K562 (cell line): ENCODE data around the gene CXCL9.

ENCODE experiments used
- IRF1 ChIP-seq: sonication (generic); formaldehyde crosslinking; IDR thresholded peaks from 2 replicates; pipeline ENCODE4 v1.8.0; 2022; ENCODE audit warnings: missing genetic modification reagents, mild to moderate bottlenecking, borderline replicate concordance
- JUNB ChIP-seq: fragments of 450-650 bp; formaldehyde crosslinking; conservative IDR thresholded peaks from 2 replicates; pipeline ENCODE4 v1.4.0; 2020; ENCODE audit warnings: mild to moderate bottlenecking
- MTA3 ChIP-seq: fragments of 450-650 bp; formaldehyde crosslinking; IDR thresholded peaks from 2 replicates; pipeline ENCODE4 v1.6.1; 2017; ENCODE audit warnings: mild to moderate bottlenecking, borderline replicate concordance
- POLR2A ChIP-seq: fragments of 450-650 bp; conservative IDR thresholded peaks from 2 replicates; pipeline ENCODE4 v1.6.1; 2016
- PURB ChIP-seq: sonication (generic); formaldehyde crosslinking; IDR thresholded peaks from 2 replicates; pipeline ENCODE4 v1.9.0; 2021; ENCODE audit warnings: low read depth, mild to moderate bottlenecking, missing genetic modification reagents
- ZNF143 ChIP-seq: sonication (generic); formaldehyde crosslinking; IDR thresholded peaks from 2 replicates; pipeline ENCODE4 v1.9.0; 2022; ENCODE audit warnings: mild to moderate bottlenecking, missing genetic modification reagents
- ZZZ3 ChIP-seq: fragments of 450-650 bp; IDR thresholded peaks from 2 replicates; pipeline ENCODE4 v1.6.1; 2016; ENCODE audit warnings: antibody characterized with exemption, mild to moderate bottlenecking, moderate library complexity

- TF ChIP-seq PURB (no peak), ZZZ3 (no peak), JUNB (CRISPR knock-in tag) (no peak), IRF1 (CRISPR knock-in tag) (no peak), MTA3 (no peak), POLR2A (no peak), ZNF143 (CRISPR knock-in tag) (no peak)
Measured at GRCh38 chr4:76028350-76028765, 21.0 kb upstream of the CXCL9 start.
